Tibial nerve (tissue), 4 donors: ENCODE data around the gene RRAS2. TPM values are rescaled to one million over a fixed set of nuclear protein-coding genes. Genes with fewer than 3 reads are reported as not detected.

Experiments used
- DNase-seq, 2 donors: peaks; one replicate each; pipeline ENCODE4 v3.0.0-alpha.2; 2019; ENCODE audit warnings: low spot score in 2 of 2
- H3K27ac ChIP-seq, 4 donors: fragments of 200-600 bp; sonication (generic) in 3 of 4; one replicate each; pipeline ENCODE4 v1.5.1; 2017 to 2019; ENCODE audit warnings: mild to moderate bottlenecking in 1 of 4
- H3K27me3 ChIP-seq, 2 donors: fragments of 200-600 bp; sonication (generic) in 1 of 2; one replicate each; pipeline versions ENCODE4 v1.5.1 to v1.6.0; 2017 to 2019
- H3K36me3 ChIP-seq, 3 donors: fragments of 200-600 bp; sonication (generic); one replicate each; pipeline ENCODE4 v1.5.1; 2018 to 2019
- H3K4me1 ChIP-seq, 4 donors: fragments of 200-600 bp; sonication (generic) in 3 of 4; one replicate each; pipeline ENCODE4 v1.5.1; 2017 to 2019
- H3K4me3 ChIP-seq, 4 donors: fragments of 200-600 bp; sonication (generic) in 3 of 4; one replicate each; pipeline ENCODE4 v1.5.1; 2017 to 2019; ENCODE audit warnings: mild to moderate bottlenecking in 1 of 4, moderate library complexity in 1 of 4
- H3K9me3 ChIP-seq, 4 donors: fragments of 200-600 bp; sonication (generic) in 3 of 4; one replicate each; pipeline ENCODE4 v1.5.1; 2017 to 2019
- EP300 ChIP-seq, 2 donors: sonication (generic); formaldehyde crosslinking; IDR thresholded peaks; one replicate each; pipeline ENCODE4 v1.6.1; 2017; ENCODE audit warnings: antibody characterized with exemption in 2 of 2, mild to moderate bottlenecking in 1 of 2
- POLR2A ChIP-seq, 2 donors: fragments of 450-650 bp; IDR thresholded peaks; one replicate each; pipeline ENCODE4 v1.6.1; 2017; ENCODE audit warnings: antibody characterized with exemption in 2 of 2, mild to moderate bottlenecking in 2 of 2, moderate library complexity in 2 of 2
- WGBS, 2 donors: methylation state at CpG; one replicate each; pipeline ENCODE4 v1.1.5; 2018; 5-methylcytosine and 5-hydroxymethylcytosine counted together
- total RNA-seq, 4 donors: library from RNA; depleted of rRNA; stranded (reverse); fragments of >200 nt; gene quantifications; one replicate each; pipeline ENCODE4 v1.1.0, GENCODE V29; 2016
- TF ChIP-seq, protein P1 (sequence below), 5 experiments: fragments of 200-600 bp in 3 of 5; fragments of 450-650 bp in 2 of 5; sonication (generic) in 3 of 5; IDR thresholded peaks; one replicate each; pipeline ENCODE4 v1.5.1; 2016 to 2019; ENCODE audit warnings: antibody characterized with exemption in 5 of 5, mild to moderate bottlenecking in 3 of 5, moderate library complexity in 2 of 5

Gene RRAS2
- total RNA-seq, 4 donors from 2014 or later = 43.2 to 64.0 (median 46.8) TPM

DNA sequence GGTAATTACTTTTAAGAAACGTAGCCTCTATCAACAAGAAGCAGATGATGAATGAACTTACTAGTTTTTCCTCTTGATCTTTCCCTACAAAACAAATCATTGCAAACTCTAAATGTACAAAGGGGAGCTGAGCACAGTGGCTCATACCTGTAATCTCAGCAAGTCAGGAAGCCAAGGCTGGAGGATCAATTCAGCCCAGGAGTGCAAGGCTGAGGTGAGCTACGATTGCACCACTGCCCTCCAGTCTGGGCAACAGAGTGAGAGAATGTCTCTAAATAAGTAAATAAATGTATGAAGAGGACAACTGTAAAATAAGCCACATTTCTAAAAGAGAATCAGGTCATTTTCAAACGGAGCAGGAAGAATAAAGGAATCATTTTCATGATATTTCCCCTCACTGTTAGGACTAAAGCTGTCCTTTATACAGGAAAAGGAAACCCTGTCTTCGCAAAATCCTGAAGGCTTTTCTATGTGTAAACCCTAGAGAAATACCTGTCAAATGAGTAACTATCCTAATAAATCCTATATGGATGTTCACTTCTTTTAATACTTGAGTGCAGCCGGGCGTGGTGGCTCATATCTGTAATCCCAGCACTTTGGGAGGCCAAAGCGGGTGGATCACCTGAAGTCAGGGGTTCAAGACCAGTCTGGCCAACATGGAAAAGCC lies 41.2 kb downstream of the RRAS2 start:
- Histone ChIP-seq H3K36me3 (no peaks in the 10 kb centered on the region), H3K27me3 (no peaks in the 10 kb centered on the region), H3K4me3 (no peak overlapping the region), H3K9me3 (no peaks in the 10 kb centered on the region), H3K4me1 (no peaks in the 10 kb centered on the region), H3K27ac (no peak overlapping the region)
- TF ChIP-seq, protein P1, sequence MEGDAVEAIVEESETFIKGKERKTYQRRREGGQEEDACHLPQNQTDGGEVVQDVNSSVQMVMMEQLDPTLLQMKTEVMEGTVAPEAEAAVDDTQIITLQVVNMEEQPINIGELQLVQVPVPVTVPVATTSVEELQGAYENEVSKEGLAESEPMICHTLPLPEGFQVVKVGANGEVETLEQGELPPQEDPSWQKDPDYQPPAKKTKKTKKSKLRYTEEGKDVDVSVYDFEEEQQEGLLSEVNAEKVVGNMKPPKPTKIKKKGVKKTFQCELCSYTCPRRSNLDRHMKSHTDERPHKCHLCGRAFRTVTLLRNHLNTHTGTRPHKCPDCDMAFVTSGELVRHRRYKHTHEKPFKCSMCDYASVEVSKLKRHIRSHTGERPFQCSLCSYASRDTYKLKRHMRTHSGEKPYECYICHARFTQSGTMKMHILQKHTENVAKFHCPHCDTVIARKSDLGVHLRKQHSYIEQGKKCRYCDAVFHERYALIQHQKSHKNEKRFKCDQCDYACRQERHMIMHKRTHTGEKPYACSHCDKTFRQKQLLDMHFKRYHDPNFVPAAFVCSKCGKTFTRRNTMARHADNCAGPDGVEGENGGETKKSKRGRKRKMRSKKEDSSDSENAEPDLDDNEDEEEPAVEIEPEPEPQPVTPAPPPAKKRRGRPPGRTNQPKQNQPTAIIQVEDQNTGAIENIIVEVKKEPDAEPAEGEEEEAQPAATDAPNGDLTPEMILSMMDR (IDR thresholded peaks at IDR 0.05) = no peak
- no peak for TF ChIP-seq POLR2A (IDR thresholded peaks at IDR 0.05)
- no peak for TF ChIP-seq EP300 (IDR thresholded peaks at IDR 0.05)
- DNase-seq = no peak
- WGBS, 2 donors = 82 to 84% methylated on average over 7 of the region's 7 CpGs

DNA sequence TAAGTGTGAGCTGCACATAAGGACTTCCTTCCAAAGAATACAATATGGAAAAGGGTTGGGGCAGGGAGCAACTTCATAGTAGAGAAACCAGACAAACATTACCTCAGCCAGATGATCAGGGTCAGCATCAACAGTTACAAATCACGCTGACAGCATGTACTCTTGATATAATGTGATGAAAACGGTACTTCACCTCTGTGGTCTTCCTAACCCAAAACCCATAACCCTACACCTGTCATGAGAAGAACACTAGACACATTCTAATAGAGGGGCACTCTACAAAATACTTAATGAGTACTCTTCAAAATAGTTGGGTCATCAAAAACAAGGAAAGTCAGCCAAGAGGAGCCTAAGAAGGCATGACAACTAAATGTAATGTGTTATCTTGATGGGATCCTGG lies 43.9 kb downstream of the RRAS2 start:
- Histone ChIP-seq H3K27ac (no peak overlapping the region), H3K36me3 (no peaks in the 10 kb centered on the region), H3K27me3 (no peaks in the 10 kb centered on the region), H3K4me1 (no peaks in the 10 kb centered on the region), H3K9me3 (no peaks in the 10 kb centered on the region), H3K4me3 (no peak overlapping the region)
- WGBS, 2 donors = 85 to 86% methylated on average over 2 of the region's 2 CpGs
- DNase-seq = no peak
- no peak for TF ChIP-seq EP300 (IDR thresholded peaks at IDR 0.05)
- TF ChIP-seq, protein P1 (IDR thresholded peaks at IDR 0.05) = no peak
- TF ChIP-seq POLR2A (IDR thresholded peaks at IDR 0.05) = no peak

DNA sequence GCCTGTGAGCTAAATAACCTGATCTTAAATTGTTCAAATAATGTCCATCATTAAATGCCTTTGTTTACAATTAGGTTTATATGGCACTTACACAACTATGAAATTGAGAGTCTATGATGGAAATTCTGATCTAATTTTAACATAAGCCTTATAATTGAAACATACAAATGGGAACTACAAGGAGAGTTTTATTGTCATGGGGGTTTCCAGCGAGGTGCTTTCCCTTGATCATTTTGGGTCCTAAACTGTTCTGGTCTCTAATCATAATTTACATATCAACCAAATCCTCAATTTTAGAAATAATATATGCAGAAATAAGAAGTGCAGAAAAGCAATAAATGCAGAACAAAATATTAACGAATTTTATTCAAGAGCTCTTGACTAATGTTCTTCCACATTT lies 44.9 kb downstream of the RRAS2 start:
- TF ChIP-seq EP300 (IDR thresholded peaks at IDR 0.05) (no peak), POLR2A (IDR thresholded peaks at IDR 0.05) (no peak)
- H3K36me3 ChIP-seq = no peaks in the 10 kb centered on the region
- H3K4me3 ChIP-seq = no peak overlapping the region
- no peaks in the 10 kb centered on the region for H3K27me3 ChIP-seq
- DNase-seq = no peak
- no peak overlapping the region for H3K27ac ChIP-seq
- no peaks in the 10 kb centered on the region for H3K9me3 ChIP-seq
- 87 to 90% methylated on average over 2 of the region's 2 CpGs for WGBS, 2 donors
- H3K4me1 ChIP-seq = peaks cover 0 to 7% (median 0%) of the 10 kb centered on the region in 4 donors

DNA sequence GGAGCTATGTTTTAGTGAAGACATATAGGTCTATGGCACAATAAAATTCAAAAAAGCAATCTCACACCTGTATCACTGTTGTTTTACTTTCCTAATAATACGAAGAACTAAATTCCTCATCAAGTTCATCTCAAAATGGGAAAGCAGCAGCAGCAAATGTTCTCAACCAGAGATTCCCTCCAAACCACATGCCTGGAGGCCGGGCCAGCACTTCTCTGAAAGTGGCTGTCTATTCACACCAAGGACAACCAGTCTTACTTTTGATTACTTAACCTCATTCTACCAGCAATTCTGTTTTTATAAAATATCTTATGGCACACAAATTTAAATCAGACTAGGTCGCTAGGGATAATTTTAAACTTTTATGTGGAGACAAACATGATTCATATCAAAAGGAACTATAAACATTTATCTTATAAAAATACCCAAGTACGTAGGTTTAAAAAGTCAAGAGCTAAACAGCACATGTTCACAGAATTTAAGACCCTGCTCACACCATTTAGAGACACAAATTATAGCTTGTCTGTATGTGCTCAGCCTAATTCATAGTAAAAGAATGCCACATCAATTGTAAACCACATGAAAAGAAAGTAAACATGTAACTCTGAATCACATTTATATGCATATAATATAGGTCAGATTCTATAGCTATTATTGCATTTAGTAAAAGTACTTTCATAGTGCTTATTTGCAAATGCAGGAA lies 46.1 kb downstream of the RRAS2 start:
- Histone ChIP-seq H3K27me3 (no peaks in the 10 kb centered on the region), H3K27ac (no peak overlapping the region), H3K9me3 (no peaks in the 10 kb centered on the region), H3K4me1 (peaks cover 0 to 18% (median 0%) of the 10 kb centered on the region in 4 donors), H3K36me3 (no peaks in the 10 kb centered on the region), H3K4me3 (no peak overlapping the region)
- TF ChIP-seq POLR2A (IDR thresholded peaks at IDR 0.05) = no peak
- TF ChIP-seq, protein P1 (IDR thresholded peaks at IDR 0.05) = no peak
- no peak for TF ChIP-seq EP300 (IDR thresholded peaks at IDR 0.05)
- 71 to 90% methylated on average over 4 of the region's 4 CpGs for WGBS, 2 donors
- DNase-seq = no peak

DNA sequence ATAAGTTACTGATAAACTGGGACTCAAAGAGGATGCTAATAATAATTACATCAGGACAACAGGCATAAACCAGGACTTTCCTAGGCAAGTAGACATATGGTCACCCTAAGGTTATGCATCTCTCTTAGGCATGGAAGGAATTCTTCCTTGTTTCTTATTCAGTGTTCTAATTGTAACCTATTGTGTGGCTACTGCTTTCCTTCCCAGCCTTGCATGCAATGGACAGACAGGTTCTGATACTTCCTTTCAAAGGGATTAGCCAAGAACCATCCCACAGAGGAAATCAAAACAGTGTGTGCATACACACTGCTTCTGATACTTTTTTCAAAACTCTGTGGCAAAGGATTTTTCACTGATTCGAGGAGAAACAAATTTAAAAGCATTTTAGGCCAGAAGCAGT lies 48.3 kb downstream of the RRAS2 start:
- no peaks in the 10 kb centered on the region for H3K36me3 ChIP-seq
- no peaks in the 10 kb centered on the region for H3K9me3 ChIP-seq
- no peak overlapping the region for H3K4me3 ChIP-seq
- DNase-seq = no peak
- H3K27ac ChIP-seq = no peak overlapping the region
- WGBS, 2 donors = 63 to 76% methylated on average over 1 of the region's 1 CpG
- no peaks in the 10 kb centered on the region for H3K27me3 ChIP-seq
- no peak for TF ChIP-seq EP300 (IDR thresholded peaks at IDR 0.05)
- H3K4me1 ChIP-seq = peaks cover 0 to 18% (median 0%) of the 10 kb centered on the region in 4 donors

GRCh38 chr11:14309425-14310192 lies 49.4 kb downstream of the RRAS2 start:
- no peak for DNase-seq
- H3K9me3 ChIP-seq = no peaks in the 10 kb centered on the region
- H3K27me3 ChIP-seq = no peaks in the 10 kb centered on the region
- TF ChIP-seq, protein P1 (IDR thresholded peaks at IDR 0.05) = no peak
- no peak for TF ChIP-seq POLR2A (IDR thresholded peaks at IDR 0.05)
- TF ChIP-seq EP300 (IDR thresholded peaks at IDR 0.05) = no peak
- H3K4me1 ChIP-seq = peaks cover 0 to 18% (median 0%) of the 10 kb centered on the region in 4 donors
- WGBS, 2 donors = 80 to 83% methylated on average over 4 of the region's 4 CpGs
- no peak overlapping the region for H3K4me3 ChIP-seq
- no peaks in the 10 kb centered on the region for H3K36me3 ChIP-seq
- H3K27ac ChIP-seq = no peak overlapping the region
